Measurements from ENCODE around the gene C1orf35.

Gene C1orf35

DNA sequence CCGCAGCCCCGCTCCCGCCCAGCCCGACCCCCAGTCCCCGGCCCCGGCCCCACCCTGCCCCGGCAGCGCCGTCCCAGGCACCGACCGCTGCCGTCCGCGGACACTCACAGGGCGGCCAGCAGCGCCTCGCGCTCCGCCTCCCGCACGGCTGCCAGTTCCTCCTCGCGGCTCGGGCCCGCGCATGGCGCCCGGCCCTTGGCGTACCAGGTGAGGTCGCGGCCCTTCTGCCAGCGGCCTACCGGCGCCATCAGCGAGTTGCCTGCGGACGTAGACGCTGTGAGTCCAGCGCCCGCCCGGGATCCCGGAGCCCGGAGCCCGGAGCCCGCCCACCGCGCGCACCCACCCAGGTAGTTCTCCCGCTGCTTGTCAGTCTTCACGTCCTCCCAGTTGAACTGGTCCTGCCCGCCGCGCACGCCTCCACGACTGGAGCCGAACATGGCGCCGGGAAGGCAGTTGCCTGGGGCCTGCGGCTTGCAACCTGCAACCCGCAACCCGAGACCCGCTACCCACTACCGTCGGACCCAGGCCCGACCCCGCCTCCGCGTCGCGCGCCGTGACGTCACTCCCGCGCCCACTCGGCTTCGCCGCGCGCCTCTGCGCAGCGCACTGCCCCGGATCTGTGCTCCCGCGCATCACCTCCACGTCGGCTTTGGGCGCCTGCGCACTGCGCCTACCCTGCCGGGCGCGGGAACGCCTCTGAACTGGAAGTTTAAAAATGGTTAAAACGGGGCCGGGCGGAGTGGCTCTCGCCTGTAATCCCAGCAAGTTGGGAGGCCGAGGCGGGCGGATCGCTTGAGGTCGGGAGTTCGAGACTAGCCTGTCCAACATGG lies at the start of gene C1orf35:
Gene C1orf35 (minus strand): TSS at position 535 of the 830 bp plus-strand sequence. CDS start 98 bp downstream, at position 437.
- peak; percentile 86 to 94 for DNase-seq

GRCh38 chr1:228152918-228153258 lies 49.8 kb upstream of the C1orf35 start:
- DNase-seq = no peak

DNA sequence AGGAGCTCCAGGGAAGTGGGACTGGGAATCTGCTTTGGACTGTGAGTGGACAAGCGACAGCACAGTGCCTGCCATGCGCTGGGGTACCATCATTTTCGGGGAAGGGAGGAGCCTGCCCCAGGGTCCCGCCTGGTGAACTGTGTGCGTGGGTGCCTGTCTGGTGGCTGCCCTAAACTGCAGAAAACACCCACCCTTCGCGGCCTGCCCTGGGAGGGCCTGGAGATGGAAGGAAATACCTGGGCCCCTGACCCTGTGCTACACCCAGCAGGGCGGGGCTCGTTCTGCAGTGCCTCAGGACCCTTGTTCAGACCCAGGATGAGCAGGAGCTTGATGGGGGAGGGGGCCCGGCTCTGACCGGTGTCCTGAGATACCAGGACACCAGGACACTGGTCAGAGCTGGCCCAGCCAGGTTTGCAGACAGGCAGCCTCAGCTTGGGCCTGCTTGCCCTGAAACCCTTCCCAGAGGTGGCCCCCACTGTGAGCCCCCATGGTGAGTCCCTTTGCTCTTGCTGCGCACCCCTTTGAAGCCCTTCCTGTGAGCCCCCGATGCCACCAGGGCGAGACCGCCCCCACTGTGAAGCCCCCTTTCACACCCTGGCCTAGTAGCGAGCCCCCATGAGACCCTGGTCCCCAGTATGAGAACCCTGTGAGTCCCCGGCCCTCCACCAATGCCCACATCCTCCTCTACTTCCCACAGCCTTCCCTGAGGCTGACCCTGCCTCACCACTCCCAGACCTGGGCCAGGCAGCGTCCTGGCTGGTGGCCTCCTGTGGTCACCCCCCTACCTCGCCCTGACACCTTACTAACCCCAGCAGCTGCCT lies 49.2 kb upstream of the C1orf35 start:
- DNase-seq = no peak

GRCh38 chr1:228151180-228151925 lies 48.2 kb upstream of the C1orf35 start:
- DNase-seq = no peak

DNA sequence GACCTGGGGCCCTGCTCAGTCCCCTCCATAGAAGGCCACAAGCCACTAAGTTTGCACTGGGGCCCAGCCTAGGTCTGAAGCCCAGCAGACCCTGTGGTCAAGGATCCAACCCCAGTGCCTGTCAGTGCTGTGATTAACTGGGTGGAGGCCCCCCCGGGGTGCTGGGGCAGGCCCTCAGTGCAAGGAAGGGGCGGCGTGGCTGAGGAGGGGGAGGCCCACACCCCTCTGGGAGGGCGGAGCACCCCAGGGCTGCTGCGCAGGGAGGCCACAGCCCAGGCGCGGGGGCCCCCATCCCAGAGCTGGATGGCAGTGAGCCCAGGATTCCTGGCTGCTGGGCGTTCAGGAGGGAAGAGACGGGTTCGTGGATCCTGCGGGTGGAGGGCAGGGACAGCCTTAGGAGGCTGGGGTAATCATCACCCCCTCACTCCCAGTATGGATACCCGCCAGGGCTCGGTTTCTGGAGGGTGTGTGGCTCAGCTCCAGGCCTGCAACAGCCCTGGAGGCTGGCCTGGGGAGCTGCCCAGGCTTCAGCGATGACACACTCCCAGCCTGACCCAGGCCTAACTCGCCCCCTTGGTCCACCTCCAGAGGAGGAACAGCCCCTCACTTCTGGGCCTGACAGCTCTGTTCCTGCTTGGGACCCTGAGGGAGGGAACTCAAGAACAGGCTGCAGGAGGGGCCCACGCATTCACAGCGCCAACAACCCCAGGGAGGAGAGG lies 47.5 kb upstream of the C1orf35 start:
- no peak for DNase-seq

DNA sequence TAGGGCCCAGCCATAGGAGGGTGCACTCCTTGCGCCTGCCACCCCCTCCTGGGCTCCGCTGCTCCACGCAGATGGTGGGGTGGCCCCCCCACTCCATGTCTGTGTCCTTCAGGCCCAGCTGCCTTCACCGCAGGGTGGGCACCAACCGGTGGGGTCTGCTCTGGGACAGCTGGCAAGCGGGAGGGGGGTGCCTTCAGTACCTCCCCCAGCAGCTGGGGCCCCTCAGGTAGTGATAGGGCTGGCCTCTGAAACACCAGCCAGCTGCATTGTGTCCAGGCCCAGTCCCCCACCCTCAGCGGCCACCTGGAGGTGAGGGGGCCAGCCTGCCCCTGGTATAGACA lies 47.0 kb upstream of the C1orf35 start:
- DNase-seq = no peak

GRCh38 chr1:228149406-228150119 lies 46.4 kb upstream of the C1orf35 start, which contains the start of gene GJC2:
Gene GJC2 (plus strand): TSS chr1:228149930. CDS start chr1:228157759, 7,829 bp downstream.
- no peak for DNase-seq

DNA sequence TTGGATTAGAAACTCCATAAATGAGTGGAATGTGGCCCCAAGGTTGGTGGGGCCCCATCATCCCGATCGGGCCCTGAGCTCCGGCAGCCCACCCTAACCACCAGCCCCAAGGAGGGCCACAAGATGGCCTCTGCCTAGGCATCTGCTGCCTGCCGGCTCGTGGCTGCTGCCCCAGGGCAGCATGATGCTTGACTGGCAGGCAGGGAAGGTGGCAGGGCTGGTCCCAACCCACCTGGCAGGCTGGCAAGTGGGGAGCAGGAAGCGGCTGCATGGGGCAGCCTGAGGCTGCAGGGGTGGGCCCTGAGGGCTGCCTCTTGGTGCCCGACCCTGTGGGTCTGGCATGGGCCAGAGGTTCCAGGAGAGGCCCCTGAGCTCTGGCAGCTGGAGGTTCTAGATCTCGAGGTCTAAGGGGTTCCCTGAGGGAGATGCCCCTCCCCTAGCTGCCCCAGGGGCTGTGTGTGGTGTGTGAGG lies 45.8 kb upstream of the C1orf35 start:
- DNase-seq = no peak

DNA sequence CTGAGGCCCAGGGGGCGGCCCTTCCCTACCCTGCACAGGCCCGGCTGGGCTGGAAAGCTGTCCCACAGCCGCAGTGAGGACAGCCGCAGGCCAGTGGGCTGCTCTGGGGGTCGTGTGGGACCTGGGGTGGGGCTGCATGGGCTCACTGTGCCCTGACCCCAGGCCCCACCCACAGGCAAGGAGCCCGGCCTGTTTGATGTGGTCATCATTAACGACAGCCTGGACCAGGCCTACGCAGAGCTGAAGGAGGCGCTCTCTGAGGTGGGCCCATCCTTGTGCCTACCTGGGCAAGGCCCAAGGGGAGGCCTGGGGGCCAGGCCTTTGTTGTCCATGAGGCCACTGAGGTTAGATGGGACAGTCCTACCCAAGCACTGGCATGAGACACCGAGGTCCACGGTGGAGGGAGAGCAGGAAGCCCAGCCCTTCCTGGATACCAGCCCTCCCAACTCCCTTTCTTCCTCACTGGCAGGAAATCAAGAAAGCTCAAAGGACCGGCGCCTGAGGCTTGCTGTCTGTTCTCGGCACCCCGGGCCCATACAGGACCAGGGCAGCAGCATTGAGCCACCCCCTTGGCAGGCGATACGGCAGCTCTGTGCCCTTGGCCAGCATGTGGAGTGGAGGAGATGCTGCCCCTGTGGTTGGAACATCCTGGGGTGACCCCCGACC lies 45.2 kb upstream of the C1orf35 start:
- DNase-seq = no peak

- DNase-seq = no peak
These were observed 44.6 kb upstream of the C1orf35 start for GRCh38 chr1:228147768-228148167.

GRCh38 chr1:228147151-228147693 lies 44.1 kb upstream of the C1orf35 start:
- DNase-seq = no peak

GRCh38 chr1:228146417-228147150 lies 43.5 kb upstream of the C1orf35 start:
- DNase-seq = no peak

GRCh38 chr1:228145463-228146416 lies 42.6 kb upstream of the C1orf35 start:
- no peak for DNase-seq

DNA sequence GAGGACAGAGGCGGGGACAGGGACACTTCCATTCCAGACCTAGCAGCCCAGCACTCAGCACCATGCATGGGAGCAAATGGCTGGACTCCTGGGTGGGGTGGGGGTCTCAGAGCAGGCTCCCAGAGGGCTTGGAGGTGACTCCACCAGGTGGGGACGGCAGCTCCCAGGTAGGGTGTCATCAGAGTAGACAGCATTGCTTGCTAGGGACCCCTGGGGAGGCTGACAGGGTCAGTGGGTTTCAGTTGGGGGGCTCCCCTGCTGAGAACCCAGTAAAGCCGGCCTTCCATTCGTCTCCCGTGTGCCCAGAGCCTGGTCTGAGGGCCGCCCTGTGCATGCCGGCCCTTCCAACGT lies 41.8 kb upstream of the C1orf35 start:
- no peak for DNase-seq

DNA sequence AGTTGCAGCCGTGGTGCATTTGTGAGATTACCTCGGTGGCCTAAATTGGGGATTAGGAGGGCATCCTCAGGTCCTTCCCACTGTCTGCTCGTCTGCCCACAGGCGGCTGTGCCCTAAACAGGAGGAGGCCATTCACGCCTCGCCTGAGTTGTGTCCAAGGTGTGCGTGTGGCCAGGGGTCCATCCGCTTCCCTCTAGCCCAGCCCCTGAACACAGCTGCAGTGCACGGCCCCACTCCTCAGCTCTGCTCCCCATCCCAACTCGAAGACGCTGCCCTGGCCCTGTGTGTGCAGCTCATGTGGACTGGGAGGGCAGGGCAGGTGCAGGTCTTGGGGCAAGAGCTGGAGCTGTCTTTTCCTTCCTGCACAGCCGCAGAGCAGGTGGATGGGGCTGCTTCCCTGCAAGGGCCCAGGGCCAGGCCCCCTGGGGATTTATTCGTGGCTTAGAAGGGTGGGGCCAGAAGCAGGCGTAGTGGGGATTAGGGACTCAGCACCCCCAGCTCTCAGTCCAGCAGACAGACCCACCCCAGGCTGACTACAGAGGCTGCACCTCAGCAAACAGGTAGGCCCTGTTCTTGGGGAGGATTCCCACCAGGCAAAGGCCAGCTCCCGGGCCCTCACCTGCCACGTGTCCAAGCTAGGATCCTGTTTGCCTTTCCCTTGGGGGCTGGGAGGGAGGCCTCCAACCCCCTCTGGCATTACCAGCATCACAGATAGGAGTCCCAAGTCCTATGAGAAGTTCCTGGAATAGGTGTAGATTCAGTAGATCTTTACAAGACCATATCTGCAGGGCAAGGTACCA lies 41.3 kb upstream of the C1orf35 start:
- DNase-seq = no peak

DNA sequence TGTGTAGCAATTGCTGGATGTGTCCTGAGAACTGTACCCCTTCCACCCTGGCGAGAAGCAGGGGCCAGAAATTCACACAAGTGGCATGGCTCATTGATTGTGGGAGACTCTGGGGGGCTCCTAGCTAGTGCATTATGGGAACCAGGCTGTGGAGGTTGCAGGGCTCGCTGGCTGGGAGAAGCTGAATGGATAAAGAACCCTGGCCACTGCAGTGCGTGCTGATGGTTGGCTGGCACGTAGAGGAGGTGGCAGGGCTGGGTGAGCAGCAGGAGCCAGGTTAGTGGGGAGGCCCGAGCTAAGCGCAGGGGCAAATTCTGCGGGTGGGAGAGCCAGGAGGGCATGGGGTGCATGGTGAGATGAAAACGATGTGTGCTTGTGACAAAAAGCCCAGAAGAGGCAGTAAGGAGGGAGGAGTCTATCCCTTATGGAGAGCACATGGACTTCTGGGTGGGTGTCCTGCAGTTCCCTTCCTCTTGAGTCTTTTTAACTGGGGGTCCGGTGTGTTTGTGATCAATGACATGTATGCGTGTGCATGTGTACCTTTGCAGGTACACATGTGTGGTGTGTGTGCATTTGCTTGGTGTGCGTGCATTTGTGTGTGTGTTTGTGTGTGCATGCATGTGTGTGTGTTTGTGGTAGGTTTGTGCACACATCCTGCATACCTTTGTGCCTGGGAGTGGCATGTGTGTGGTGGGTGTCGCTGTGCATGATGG lies 40.5 kb upstream of the C1orf35 start:
- DNase-seq = no peak

DNA sequence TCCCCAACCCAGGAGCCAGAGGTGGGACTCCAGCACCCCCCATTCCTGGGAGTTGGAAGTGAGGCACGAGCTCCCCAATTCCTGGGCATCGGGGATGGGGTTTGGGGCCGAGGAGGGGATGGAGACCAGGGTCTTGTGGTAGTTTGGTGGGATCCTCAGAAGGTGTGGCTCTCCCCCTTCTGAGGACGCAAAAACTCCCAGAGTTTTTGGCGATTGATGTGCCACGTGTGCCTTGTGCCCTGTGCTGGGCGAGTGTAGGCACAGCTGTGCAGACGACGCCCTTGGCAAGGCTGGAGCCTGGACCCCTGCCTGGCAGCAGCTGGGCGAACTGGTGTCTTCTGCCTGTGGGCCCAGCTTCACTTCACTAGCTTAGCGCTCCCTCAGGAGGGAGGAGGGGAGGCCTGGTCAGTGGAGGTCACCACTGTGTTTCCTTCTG lies 39.6 kb upstream of the C1orf35 start:
- no peak for DNase-seq

Data from inflammatory macrophage treated with lipopolysaccharide for 1 hour (primary cell).